CMK (cell line): ENCODE measurements around the gene RECQL5.

Source experiments
- DNase-seq: peaks from one replicate; pipeline ENCODE4 v3.0.0-alpha.2; 2010; ENCODE audit warnings: low read depth

Gene RECQL5

DNA sequence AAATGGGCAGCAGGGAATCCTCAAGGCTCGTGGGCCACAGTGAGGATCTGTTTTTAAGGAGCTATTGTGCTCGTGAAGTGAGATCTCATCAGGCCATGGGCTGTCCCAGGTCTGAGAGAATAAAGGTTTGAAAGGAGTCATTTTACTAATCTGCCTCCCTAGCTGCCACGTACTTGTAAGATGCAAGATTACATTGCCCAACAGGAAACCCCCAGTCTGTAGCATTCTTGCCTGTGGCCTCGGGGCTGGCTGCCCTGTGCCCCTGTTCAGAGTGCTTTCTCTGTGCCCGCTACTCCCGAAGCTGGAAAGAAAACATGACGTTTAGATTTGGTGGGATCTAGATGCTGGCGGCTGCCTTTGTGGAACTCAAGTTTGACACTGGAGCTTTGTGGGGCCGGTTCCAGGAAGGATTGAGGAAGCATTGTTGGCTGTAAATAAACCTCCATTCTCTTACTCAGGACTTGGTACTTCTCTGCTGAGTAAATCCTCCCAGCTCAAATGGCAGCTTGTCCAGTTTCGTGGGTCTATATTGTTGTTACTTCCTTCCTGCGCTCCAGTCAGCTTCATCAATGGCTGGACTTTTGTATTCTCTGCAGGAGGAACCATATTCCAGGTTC lies 21.4 kb upstream of the RECQL5 start:
- DNase-seq = no peak

DNA sequence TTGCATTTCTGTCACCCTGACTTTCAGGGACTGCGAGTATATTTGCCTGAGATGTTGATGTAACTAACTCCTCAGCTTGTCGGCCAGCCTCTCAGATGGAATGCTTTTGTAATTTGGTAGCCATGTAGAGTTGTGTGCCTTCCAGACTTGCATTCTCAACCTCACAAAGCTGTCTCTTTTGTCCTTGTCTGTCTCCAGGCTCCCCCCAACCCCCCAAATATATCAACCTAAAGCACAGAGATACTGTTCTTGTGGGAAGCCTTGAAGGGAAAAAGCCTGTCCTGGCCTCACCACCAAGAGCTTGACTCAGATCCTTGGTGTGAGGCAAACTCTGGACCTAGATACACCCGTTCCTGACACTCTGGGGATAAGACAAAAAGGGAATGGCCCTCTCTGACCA lies 18.5 kb upstream of the RECQL5 start:
- DNase-seq = no peak

DNA sequence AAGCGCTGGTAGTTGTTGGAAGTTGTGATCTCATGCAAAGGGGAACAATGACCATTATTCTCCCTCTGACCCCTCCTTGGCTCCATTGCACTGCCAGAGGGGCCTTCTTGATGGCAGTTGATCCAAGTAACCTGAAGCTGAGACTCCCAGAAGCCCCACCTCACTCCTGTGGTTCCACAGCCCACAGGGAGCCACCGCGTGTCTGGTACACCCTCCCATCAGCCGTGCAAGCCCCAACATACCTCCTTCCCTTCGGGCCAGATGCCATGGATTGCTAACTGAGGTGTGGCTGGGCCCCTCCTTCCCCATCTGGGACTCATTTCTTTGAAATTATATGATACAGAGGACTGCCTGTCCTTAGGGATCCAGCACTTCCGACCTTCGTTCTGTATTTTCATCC lies 18.0 kb upstream of the RECQL5 start:
- DNase-seq = no peak

- no peak for DNase-seq
Observed at GRCh38 chr17:75684249-75684648, 17.3 kb upstream of the RECQL5 start.

DNA sequence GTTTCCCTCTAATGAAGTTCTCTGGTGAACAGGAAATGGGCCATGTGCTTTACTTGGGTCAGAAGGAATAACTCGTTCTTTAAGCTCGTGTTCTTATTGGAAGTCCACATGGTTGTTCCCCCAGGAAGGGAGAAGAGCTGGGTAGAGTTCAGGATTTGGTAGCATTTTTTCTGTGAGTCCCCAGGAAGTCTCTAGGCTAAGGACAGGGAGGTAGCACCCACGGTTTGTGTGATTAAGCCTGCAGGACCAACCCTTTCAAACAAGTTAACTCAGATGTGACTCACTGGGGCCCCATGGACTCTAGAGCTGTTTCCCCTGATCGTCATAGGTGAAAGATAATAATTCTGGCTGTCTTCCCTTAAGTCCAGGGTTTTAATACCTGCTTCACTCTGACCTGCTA lies 16.6 kb upstream of the RECQL5 start:
- DNase-seq = no peak

GRCh38 chr17:75681289-75681688 lies 14.3 kb upstream of the RECQL5 start:
- no peak for DNase-seq

GRCh38 chr17:75680431-75680830 lies 13.5 kb upstream of the RECQL5 start:
- DNase-seq = no peak

GRCh38 chr17:75679706-75680211 lies 12.8 kb upstream of the RECQL5 start:
- DNase-seq = no peak

- DNase-seq = no peak
Observed at GRCh38 chr17:75676461-75676860, 9.5 kb upstream of the RECQL5 start.

DNA sequence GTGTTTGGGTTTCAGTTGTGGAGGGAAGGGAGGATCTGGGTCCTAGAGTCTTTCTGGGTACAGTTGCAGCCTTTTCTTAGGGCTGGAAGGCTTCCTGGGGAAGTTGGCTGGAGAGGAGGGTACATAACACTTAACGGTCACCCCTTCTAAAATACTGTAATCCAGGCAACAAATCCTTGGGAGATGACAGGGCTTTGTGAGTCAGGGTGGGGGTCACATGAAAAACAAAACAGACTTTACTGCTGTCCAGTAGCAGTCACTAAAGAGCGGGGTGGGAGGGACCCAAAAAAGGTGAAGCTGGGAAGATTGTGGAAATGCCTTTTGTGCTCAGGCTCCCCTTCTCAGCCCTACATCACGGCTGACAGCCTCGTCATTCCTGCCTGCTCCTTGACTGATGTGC lies 6.5 kb upstream of the RECQL5 start:
- DNase-seq = no peak

GRCh38 chr17:75672011-75672410 lies 5.1 kb upstream of the RECQL5 start:
- DNase-seq = no peak

- no peak for DNase-seq
Observed at GRCh38 chr17:75670868-75671267, 3.9 kb upstream of the RECQL5 start.

DNA sequence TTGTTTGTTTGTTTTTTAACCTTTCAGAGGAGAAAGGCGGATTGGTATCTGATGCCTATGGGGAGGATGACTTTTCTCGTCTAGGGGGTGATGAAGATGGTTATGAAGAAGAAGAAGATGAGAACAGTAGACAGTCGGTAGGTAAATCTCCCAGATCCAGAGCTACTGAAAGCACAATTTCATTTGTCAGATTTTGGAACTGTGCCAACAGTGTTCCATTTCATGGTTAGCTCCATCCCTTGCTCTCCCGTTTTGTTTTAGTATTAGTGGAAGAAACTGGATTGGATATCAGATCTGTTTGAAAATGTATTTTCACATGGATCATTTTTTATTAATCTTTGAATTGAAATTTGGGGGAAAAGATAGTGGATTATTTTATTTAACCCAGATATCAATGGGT lies 1.5 kb upstream of the RECQL5 start:
- no peak for DNase-seq

- DNase-seq = no peak
Observed at GRCh38 chr17:75667825-75668224, 871 bp upstream of the RECQL5 start.

DNA sequence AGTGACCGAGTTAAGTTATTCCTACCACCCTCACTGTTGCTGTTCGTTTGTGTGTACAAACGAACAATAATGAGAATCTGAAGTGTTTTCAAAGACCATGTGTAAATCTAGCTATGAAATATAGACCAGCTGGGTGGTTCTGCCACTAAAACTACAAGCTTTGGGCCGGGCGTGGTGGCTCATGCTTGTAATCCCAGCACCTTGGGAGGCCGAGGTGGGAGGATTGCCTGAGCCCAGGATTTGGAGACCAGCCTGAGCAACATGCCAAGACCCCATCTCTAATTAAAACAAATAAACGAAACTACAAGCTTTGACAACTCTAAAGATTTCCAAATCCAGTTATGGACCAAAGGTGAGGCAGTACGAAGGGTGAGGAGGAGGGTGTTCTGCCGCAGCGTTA lies 973 bp downstream of the RECQL5 start:
- DNase-seq = no peak

GRCh38 chr17:75664099-75664549 lies 2.8 kb downstream of the RECQL5 start:
- no peak for DNase-seq

- DNase-seq = no peak
Observed at GRCh38 chr17:75662511-75662910, 4.4 kb downstream of the RECQL5 start.

DNA sequence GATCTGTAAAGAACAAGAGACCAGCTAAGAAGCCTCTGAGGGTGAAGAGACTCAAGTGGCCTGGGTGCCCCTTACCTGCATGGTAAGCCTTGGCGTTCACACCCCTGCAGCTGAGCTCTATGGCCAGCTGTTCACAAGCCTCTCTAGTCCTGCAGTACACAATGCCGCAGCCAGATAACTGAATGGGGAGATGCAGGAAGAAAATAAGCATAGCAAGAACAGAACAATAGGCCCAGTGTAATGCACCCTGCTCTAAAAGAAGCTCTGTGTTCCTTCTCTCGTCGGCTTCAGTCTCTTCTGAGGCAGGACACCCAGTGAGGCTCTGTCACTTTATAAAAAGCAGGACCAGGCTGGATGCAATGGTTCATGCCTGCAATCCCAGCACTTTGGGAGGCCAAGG lies 5.4 kb downstream of the RECQL5 start:
- no peak for DNase-seq

DNA sequence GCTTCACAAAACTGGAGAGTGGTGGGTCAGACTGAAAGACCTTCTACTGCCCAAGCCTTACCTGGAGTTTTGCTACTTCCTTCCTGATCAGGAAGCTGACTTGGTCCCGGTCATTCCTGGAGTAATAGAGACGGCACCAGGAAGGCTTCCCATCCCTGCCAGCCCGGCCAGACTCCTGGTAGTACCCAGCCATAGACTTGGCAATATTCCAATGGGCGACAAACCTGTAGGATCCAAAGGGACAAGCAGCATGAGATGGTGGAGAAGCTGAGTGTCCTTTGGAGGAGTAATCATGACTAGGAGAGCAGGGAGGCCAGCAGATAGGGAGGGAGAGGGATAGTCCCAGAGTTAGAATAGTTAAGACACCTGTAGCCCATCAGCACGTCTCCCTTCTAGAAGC lies 8.7 kb downstream of the RECQL5 start:
- no peak for DNase-seq

GRCh38 chr17:75654176-75654575 lies 12.8 kb downstream of the RECQL5 start:
- no peak for DNase-seq

- DNase-seq = no peak
Observed at GRCh38 chr17:75652934-75653549, 13.9 kb downstream of the RECQL5 start.

DNA sequence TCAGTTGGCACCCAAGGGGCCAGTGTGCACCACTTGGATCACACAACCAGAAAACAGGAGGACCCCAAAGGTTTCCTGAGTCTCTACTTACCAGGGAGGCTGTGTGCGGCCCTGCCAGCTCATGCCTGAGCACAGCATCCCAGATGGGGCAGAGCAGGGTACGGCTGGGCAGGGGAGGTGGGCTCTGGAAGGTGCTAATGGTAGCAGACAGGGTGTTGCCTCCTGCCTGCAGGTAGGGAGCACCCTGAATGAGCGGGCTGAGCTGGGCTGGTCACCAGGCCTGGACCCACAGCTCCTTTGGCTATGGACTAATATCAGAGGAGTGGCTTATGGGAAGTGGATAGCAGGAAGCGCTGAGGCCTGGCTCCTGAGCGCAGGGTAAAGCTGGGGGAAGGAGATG lies 14.6 kb downstream of the RECQL5 start:
- DNase-seq = no peak

- no peak for DNase-seq
Observed at GRCh38 chr17:75650874-75651273, 16.1 kb downstream of the RECQL5 start.

DNA sequence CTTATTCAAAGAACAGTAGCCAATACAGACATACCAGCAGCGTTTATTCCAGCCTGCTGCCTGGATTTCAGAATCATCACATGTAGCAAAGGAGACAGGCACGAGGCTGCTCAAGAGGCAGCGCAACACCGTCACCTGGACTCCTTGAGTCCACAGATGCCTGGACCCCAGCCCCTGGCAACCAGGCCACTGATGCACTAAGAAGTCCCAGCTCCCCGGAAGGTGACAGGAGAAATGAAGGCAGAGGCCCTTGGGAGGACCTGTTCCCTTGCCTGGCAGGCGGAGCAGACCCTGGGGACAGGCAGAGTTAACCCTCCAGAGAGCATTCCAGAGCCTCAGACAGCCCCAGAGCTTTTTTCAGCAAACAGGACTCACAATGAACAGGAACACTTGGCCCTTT lies 17.3 kb downstream of the RECQL5 start:
- DNase-seq = no peak
